T-cell (primary cell): ENCODE data around the gene RTTN. TPM values are rescaled to one million over a fixed set of nuclear protein-coding genes. Genes with fewer than 3 reads are reported as not detected.

Experiments
- ATAC-seq, 4 experiments: fragments of 200-7000 bp in 3 of 4; fragments of 150-1000 bp in 1 of 4; cut with Tn5 transposase; replicated peaks in 1 of 4; 1 replicate in 3 of 4; 2 replicates in 1 of 4; pipeline ENCODE4 v1.10.0; 2021; ENCODE audit warnings: moderate library complexity in 3 of 4, mild to moderate bottlenecking in 2 of 4, moderate number of reproducible peaks in 1 of 4
- CTCF ChIA-PET, 2 donors: fragments of 300-600 bp; sonication (Branson Sonifier 250); formaldehyde crosslinking; loops; one replicate each; lab custom pipeline; 2022; ENCODE audit warnings: antibody characterized with exemption in 2 of 2; lab: Charles Lee
- POLR2A ChIA-PET, 2 donors: fragments of 300-600 bp; sonication (Branson Sonifier 250); formaldehyde crosslinking; loops; one replicate each; lab custom pipeline; 2022; ENCODE audit warnings: antibody characterized with exemption in 2 of 2; lab: Charles Lee
- DNase-seq, 35 experiments: peaks; one replicate each; pipeline versions ENCODE4 v3.0.0 to v3.0.0-alpha.2; 2013 to 2023
- H3K27ac ChIP-seq: one replicate; pipeline ENCODE4 v1.5.1; 2013; ENCODE audit warnings: low read length
- H3K27me3 ChIP-seq, 2 experiments: replicated peaks in 1 of 2; 1 replicate in 1 of 2; 2 replicates in 1 of 2; pipeline versions ENCODE4 v1.6.1 to v1.7.0; 2013; ENCODE audit warnings: low read length in 1 of 2, mixed read lengths in 1 of 2; ENCODE audit not compliant: control insufficient read depth in 2 of 2, insufficient read depth in 2 of 2; ENCODE audit errors: extremely low read depth in 1 of 2
- H3K36me3 ChIP-seq, 2 donors: 1 replicate in 1 of 2; 2 replicates in 1 of 2; pipeline versions ENCODE4 v1.6.1 to v1.7.0; 2013; ENCODE audit warnings: low read length in 1 of 2; ENCODE audit not compliant: control insufficient read depth in 2 of 2, insufficient read depth in 1 of 2; ENCODE audit errors: extremely low read depth in 1 of 2
- H3K4me1 ChIP-seq, 2 experiments: 1 replicate in 1 of 2; 2 replicates in 1 of 2; pipeline versions ENCODE4 v1.6.1 to v1.7.0; 2013; ENCODE audit warnings: low read length in 2 of 2, mixed read lengths in 1 of 2; ENCODE audit not compliant: insufficient read depth in 2 of 2, control insufficient read depth in 1 of 2; ENCODE audit errors: extremely low read depth in 1 of 2
- H3K4me3 ChIP-seq, 2 donors: 1 replicate in 1 of 2; 2 replicates in 1 of 2; pipeline versions ENCODE4 v1.5.1 to v1.7.0; 2013; ENCODE audit warnings: mild to moderate bottlenecking in 2 of 2, low read length in 1 of 2, moderate library complexity in 1 of 2; ENCODE audit not compliant: control insufficient read depth in 1 of 2; ENCODE audit errors: extremely low read depth in 1 of 2
- H3K9me3 ChIP-seq: 2 replicates; pipeline ENCODE4 v1.7.0; 2013
- H3K27ac Mint-ChIP-seq, 2 donors: one replicate each; pipeline ENCODE4 v1.8.0; 2020 to 2021; ENCODE audit warnings: mild to moderate bottlenecking in 2 of 2, mixed read lengths in 2 of 2
- H3K27me3 Mint-ChIP-seq, 2 donors: one replicate each; pipeline ENCODE4 v1.8.0; 2021 to 2022; ENCODE audit warnings: mixed read lengths in 2 of 2
- H3K36me3 Mint-ChIP-seq: one replicate; pipeline ENCODE4 v1.8.0; 2021; ENCODE audit warnings: mixed read lengths
- H3K4me1 Mint-ChIP-seq, 3 donors: one replicate each; pipeline ENCODE4 v1.8.0; 2020 to 2022; ENCODE audit warnings: mixed read lengths in 3 of 3, mild to moderate bottlenecking in 1 of 3
- H3K4me3 Mint-ChIP-seq, 3 donors: one replicate each; pipeline ENCODE4 v1.8.0; 2020 to 2022; ENCODE audit warnings: mild to moderate bottlenecking in 3 of 3, mixed read lengths in 3 of 3, moderate library complexity in 3 of 3
- H3K9me3 Mint-ChIP-seq, 3 donors: one replicate each; pipeline ENCODE4 v1.8.0; 2020 to 2022; ENCODE audit warnings: mixed read lengths in 3 of 3
- WGBS: methylation state at CpG from one replicate; pipeline ENCODE4 v1.1.5; 2013; ENCODE audit warnings: missing lambda C conversion rate; ENCODE audit not compliant: insufficient coverage; 5-methylcytosine and 5-hydroxymethylcytosine counted together
- total RNA-seq, 35 experiments: library from RNA in 6 of 35; stranded (reverse) in 6 of 35; fragments of 120-200 nt in 1 of 35; gene quantifications; one replicate each; pipeline versions ENCODE4 v1.2.1 to v1.2.4 and lab custom pipeline; 2013 to 2026

RTTN gene
- total RNA-seq, 5 donors from 2014 or later (not counting 1 experiment from before 2014, with no cell fraction given), result 17.8 to 31.7 (median 19.4) TPM

DNA sequence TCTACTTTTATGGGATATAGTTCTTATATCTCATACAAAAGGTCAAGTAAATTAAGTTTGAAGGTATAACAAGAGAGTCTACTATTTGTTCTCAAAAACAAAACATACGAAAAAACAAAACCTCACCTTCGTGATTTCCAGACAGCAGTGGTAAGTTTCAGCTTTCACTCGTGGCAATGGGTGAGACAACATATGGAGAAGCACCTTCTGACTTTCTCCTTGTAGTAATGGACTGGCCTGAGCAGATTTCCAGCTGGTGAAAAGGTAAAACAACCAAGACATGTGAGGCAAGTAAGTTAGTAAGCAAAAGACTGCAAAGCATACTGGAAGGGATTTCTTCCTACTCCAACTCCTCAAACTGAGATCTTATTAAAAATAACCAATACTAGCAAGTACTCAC is 39.6 kb downstream of the RTTN start:
- no peak overlapping the region for H3K4me3 ChIP-seq
- DNase-seq (peak in 1 of 35 experiments; percentile 7), ATAC-seq (no peak)
- H3K27ac ChIP-seq, result no peak overlapping the region
- Mint-ChIP-seq H3K9me3 (no peaks in the 10 kb centered on the region), H3K4me3 (no peak overlapping the region), H3K4me1 (peaks cover 4 to 14% (median 6%) of the 10 kb centered on the region in 3 donors), H3K27me3 (no peaks in the 10 kb centered on the region), H3K27ac (peak overlapping the region; percentile 2 to 22), H3K36me3 (peaks cover 49% of the 10 kb centered on the region)
- ChIA-PET CTCF (no interaction called here), POLR2A (no interaction called here)
- peaks cover 0 to 15% of the 10 kb centered on the region in 2 donors for H3K36me3 ChIP-seq
- no peaks in the 10 kb centered on the region for H3K9me3 ChIP-seq
- WGBS, result no CpG with 5 or more reads among the region's 3 CpGs
- peaks cover 0 to 3% of the 10 kb centered on the region in 2 experiments for H3K4me1 ChIP-seq
- H3K27me3 ChIP-seq, result no peaks in the 10 kb centered on the region

DNA sequence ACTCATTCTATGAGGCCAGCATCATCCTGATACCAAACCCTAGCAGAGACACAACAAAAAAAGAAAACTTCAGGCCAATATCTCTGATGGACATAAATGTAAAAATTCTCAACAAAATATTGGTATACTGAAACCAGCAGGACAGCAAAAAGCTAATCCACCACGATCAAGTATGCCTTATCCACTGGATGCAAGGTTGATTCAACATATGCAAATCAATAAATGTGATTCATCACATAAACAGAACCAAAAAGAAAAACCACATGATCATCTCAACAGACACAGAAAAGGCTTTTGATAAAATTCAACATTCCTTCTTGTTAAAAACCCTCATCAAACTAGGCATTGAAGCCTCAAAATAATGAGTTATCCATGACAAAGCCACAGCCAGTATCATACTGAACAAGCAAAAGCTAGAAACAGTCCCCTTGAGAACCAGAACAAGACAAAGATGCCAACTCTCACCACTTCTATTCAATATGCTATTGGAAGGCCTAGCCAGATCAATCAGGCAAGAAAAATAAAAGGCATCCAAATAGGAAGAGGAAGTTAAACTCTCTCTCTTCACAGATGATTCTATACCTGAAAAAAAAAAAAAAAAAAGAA is 45.3 kb downstream of the RTTN start:
- no peaks in the 10 kb centered on the region for H3K9me3 ChIP-seq
- peaks cover 78% of the 10 kb centered on the region for H3K36me3 Mint-ChIP-seq
- no peaks in the 10 kb centered on the region for H3K27me3 Mint-ChIP-seq
- no peak overlapping the region for H3K4me3 ChIP-seq
- ChIA-PET CTCF (no interaction called here), POLR2A (no interaction called here)
- H3K27ac ChIP-seq, result no peak overlapping the region
- DNase-seq (no peak), ATAC-seq (no peak)
- peaks cover 9 to 18% (median 18%) of the 10 kb centered on the region in 3 donors for H3K4me1 Mint-ChIP-seq
- no peaks in the 10 kb centered on the region for H3K27me3 ChIP-seq
- H3K36me3 ChIP-seq, result peaks cover 10 to 20% of the 10 kb centered on the region in 2 donors
- no peak overlapping the region for H3K27ac Mint-ChIP-seq
- H3K9me3 Mint-ChIP-seq, result no peaks in the 10 kb centered on the region
- H3K4me3 Mint-ChIP-seq, result no peak overlapping the region
- no CpG with 5 or more reads among the region's 1 CpG for WGBS
- no peaks in the 10 kb centered on the region for H3K4me1 ChIP-seq

DNA sequence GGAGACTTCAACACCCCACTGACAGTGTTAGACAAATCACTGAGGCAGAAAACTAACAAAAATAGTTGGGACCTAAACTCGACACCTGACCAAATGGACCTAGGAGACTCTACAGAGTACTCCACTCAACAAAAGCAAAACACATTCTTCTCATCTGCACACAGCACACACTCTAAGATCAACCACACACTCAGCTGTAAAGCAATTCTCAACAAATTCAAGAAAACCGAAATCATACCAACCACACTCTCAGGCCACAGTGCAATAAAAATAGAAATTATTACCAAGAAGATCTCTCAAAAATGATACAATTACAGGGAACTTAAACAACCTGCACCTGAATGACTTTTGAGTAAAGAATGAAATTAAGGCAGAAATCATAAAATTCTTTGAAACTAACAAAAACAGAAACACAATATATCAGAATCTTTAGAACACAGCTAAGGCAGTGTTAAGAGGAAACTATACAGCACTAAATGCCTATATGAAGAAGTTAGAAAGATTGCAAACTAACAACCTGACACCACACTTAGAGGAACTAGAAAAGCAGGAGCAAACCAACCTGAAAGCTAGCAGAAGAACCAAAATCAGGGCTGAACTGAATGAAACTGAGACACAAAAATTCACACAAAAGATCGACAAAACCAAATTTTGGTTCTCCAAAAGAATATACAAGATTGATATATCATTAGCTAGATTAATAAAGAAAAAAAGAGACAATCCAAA is 46.3 kb downstream of the RTTN start:
- H3K27ac Mint-ChIP-seq, result no peak overlapping the region
- WGBS, result 83% methylated on average over 1 of the region's 3 CpGs
- no peak overlapping the region for H3K4me3 Mint-ChIP-seq
- H3K27ac ChIP-seq, result no peak overlapping the region
- H3K27me3 ChIP-seq, result no peaks in the 10 kb centered on the region
- POLR2A ChIA-PET, result no interaction called here
- H3K9me3 ChIP-seq, result no peaks in the 10 kb centered on the region
- no peak for ATAC-seq
- H3K36me3 ChIP-seq, result peaks cover 10 to 22% of the 10 kb centered on the region in 2 donors
- H3K4me1 Mint-ChIP-seq, result peaks cover 13 to 27% (median 21%) of the 10 kb centered on the region in 3 donors
- no peak overlapping the region for H3K4me3 ChIP-seq
- CTCF ChIA-PET, result interaction anchor here in 1 of 2 donors (1.1 kb wide), 1 partner anchor 36 kb away, joined by 3 read pairs; no protein-coding TSS in a partner anchor
- DNase-seq, result no peak
- H3K9me3 Mint-ChIP-seq, result no peaks in the 10 kb centered on the region
- no peaks in the 10 kb centered on the region for H3K27me3 Mint-ChIP-seq
- H3K36me3 Mint-ChIP-seq, result peaks cover 83% of the 10 kb centered on the region
- H3K4me1 ChIP-seq, result no peaks in the 10 kb centered on the region

DNA sequence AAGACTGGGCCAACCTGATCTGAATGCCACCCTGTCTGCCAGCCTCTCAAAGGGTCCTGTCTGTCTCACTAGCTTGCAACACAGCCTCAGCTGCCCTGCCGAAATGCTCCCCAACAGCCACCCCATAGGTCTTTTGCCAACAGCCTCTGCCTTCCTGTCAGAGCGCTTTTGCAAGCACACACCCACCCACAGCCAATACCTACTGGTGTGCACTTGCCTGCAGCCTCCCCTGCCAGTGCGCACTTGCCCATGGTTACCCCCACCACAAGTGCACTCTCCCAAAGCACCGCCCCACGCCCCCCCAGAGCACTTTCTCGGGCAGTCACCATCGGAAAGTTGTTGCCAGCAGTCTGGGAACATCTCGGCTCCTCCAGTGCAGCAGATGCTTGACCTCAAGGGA is 48.6 kb downstream of the RTTN start:
- ATAC-seq (no peak), DNase-seq (no peak)
- Mint-ChIP-seq H3K27me3 (no peaks in the 10 kb centered on the region), H3K9me3 (no peaks in the 10 kb centered on the region), H3K4me3 (no peak overlapping the region), H3K4me1 (peaks cover 14 to 24% (median 22%) of the 10 kb centered on the region in 3 donors), H3K36me3 (peaks cover 76% of the 10 kb centered on the region), H3K27ac (no peak overlapping the region)
- WGBS, result 100% methylated on average over 4 of the region's 8 CpGs
- no peaks in the 10 kb centered on the region for H3K4me1 ChIP-seq
- H3K36me3 ChIP-seq, result peaks cover 10 to 15% of the 10 kb centered on the region in 2 donors
- ChIA-PET POLR2A (no interaction called here), CTCF (no interaction called here)
- no peak overlapping the region for H3K4me3 ChIP-seq
- no peaks in the 10 kb centered on the region for H3K27me3 ChIP-seq
- no peaks in the 10 kb centered on the region for H3K9me3 ChIP-seq
- H3K27ac ChIP-seq, result no peak overlapping the region

DNA sequence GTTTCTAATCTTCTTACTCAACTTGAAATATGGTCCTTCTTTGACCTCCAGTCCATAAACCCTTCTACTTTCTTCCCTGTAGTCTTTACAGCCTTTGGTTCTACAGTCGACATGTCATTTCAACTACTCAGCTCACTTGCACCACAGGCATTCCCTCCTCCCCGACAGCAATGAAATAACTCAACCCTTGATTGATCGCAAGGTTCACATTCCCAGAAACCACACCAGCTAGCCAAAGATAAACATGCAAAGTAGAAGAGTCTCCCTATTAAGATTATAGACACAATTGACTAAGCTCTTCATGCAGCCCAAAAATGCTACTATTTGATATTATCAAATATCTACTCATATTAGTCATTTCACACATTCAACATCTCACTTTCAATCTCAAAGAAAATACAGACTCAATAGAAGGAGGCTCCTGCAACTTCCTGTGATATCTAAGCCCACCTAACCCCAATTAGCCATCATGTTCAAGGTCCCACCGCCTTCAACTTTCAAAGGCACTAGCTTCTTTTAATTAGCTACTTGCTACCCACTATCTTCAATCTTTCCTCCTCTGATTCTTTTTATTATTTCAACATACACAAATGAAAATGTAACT is 50.8 kb downstream of the RTTN start:
- Histone ChIP-seq H3K27ac (no peak overlapping the region), H3K9me3 (no peaks in the 10 kb centered on the region), H3K27me3 (no peaks in the 10 kb centered on the region), H3K4me1 (no peaks in the 10 kb centered on the region), H3K4me3 (no peak overlapping the region), H3K36me3 (peaks cover 10 to 13% of the 10 kb centered on the region in 2 donors)
- Mint-ChIP-seq H3K9me3 (no peaks in the 10 kb centered on the region), H3K27me3 (no peaks in the 10 kb centered on the region), H3K36me3 (peaks cover 57% of the 10 kb centered on the region), H3K4me3 (no peak overlapping the region), H3K27ac (no peak overlapping the region), H3K4me1 (peaks cover 8 to 20% (median 15%) of the 10 kb centered on the region in 3 donors)
- no peak for DNase-seq
- WGBS, result 22% methylated on average over 3 of the region's 4 CpGs
- ATAC-seq, result no peak
- ChIA-PET POLR2A (no interaction called here), CTCF (no interaction called here)

DNA sequence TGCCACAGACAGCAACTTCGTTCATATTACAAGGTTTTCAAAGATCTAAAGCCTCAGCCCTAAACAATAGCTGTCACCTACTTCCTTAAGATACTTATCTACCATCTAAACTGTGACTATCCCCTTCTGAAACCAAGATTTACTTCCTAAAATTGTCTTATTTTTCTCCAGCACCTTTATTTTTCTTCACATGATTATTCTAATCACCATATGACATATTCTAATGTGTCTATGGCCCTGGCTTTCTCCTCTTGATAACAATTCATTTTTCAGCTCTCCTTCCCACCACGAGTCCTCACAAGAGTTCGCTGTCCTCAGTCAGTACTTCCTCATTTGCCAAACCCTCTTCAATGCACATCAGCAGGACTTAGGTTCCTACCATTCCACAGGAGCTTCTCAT is 53.9 kb downstream of the RTTN start:
- no peak for ATAC-seq
- ChIA-PET CTCF (no interaction called here), POLR2A (interaction anchor here in 1 of 2 donors (0.6 kb wide), 1 partner anchor 193 kb away, joined by 3 read pairs; no protein-coding TSS in a partner anchor)

More for the DNA sequence above, 53.9 kb downstream of the RTTN start:
- WGBS, result 78% methylated on average over 3 of the region's 3 CpGs
- peaks cover 44% of the 10 kb centered on the region for H3K36me3 Mint-ChIP-seq
- Histone ChIP-seq H3K9me3 (no peaks in the 10 kb centered on the region), H3K27ac (no peak overlapping the region), H3K27me3 (no peaks in the 10 kb centered on the region), H3K4me3 (no peak overlapping the region), H3K4me1 (no peaks in the 10 kb centered on the region), H3K36me3 (peaks cover 6 to 26% of the 10 kb centered on the region in 2 donors)
- H3K4me1 Mint-ChIP-seq, result peaks cover 8 to 10% (median 9%) of the 10 kb centered on the region in 3 donors
- no peaks in the 10 kb centered on the region for H3K27me3 Mint-ChIP-seq
- no peak for DNase-seq
- no peaks in the 10 kb centered on the region for H3K9me3 Mint-ChIP-seq
- no peak overlapping the region for H3K27ac Mint-ChIP-seq
- no peak overlapping the region for H3K4me3 Mint-ChIP-seq
